ENCODE measurements around the gene TEX53. TPM values are rescaled to one million over a fixed set of nuclear protein-coding genes. Genes with fewer than 3 reads are reported as not detected.

The TEX53 gene
- polyA plus RNA-seq, 1 of the 3 experiments (the other 2 are of a cell fraction), result not detected

DNA sequence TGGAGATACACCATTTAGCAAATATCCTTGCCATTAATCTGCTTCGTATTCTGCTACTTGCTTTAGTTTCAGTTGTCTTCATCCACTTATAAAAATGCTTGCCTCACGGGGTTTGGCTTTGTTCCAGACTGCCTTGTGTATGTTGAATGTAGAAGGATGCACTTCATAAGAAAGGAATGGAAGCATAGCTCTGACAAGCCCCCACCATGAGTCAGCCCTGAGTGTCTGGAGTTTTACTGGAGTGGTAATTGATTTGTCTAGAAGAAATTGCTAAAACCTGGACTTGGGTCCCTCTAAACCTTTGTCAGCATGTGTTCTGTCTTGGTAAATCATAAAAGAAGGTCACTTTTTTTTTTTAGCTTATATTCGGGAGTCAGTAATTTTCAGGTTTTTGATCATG lies 19.8 kb upstream of the TEX53 start:
- WGBS (ENCODE audit: low lambda C conversion rate), result 2% methylated on average over 3 of the region's 3 CpGs
- POLR2A ChIA-PET, result no interaction called here
- CTCF ChIA-PET, result interaction anchor here (1.5 to 1.6 kb wide), 2 partner anchors 272 to 337 kb away, joined by 6 to 8 read pairs; no protein-coding TSS in a partner anchor
- peaks cover 0 to 19% of the 10 kb centered on the region in 2 experiments; a peak in 3 of 4 replicates for H3K4me1 ChIP-seq (ENCODE audit: control insufficient read depth in 1 of 2, insufficient read depth in 2 of 2, low read depth in 1 of 2, low read length in 1 of 2)
- H3K27ac ChIP-seq (ENCODE audit: low read depth in 2 of 2, low read length in 1 of 2), result peak overlapping the region; percentile 69 to 91; a peak in 3 of 4 replicates
- no peaks in the 10 kb centered on the region for H3K27me3 ChIP-seq (ENCODE audit: insufficient read depth)
- H3K9me3 ChIP-seq, result no peaks in the 10 kb centered on the region
- no peak overlapping the region for H2AFZ ChIP-seq (ENCODE audit: low read depth)
- no peak overlapping the region for H3K4me3 ChIP-seq (ENCODE audit: low read depth in 2 of 2, low read length in 1 of 2)
- no peaks in the 10 kb centered on the region for H3K9me2 ChIP-seq
- H3F3A ChIP-seq (replicated peaks; ENCODE audit: insufficient read depth), result peaks cover 29% of the 10 kb centered on the region
- H3K36me3 ChIP-seq (replicated peaks in 1 of 2; ENCODE audit: control insufficient read depth in 1 of 2, insufficient read depth in 2 of 2, low read length in 1 of 2), result no peaks in the 10 kb centered on the region
- no peak for DNase-seq
- peak overlapping the region; percentile 38 for H3K9ac ChIP-seq
- peak overlapping the region; percentile 59; the same call in 1 of the 2 replicates for H3K4me2 ChIP-seq
- H4K20me1 ChIP-seq (ENCODE audit: insufficient read depth), result no peaks in the 10 kb centered on the region
- H3K79me2 ChIP-seq (ENCODE audit: insufficient read depth), result no peaks in the 10 kb centered on the region
- no peak for TF ChIP-seq ELF1 (IDR thresholded peaks at IDR 0.05)
- TF ChIP-seq, protein P1, sequence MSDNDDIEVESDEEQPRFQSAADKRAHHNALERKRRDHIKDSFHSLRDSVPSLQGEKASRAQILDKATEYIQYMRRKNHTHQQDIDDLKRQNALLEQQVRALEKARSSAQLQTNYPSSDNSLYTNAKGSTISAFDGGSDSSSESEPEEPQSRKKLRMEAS (IDR thresholded peaks at IDR 0.05; ENCODE audit: low read depth), result peak; percentile 75
- TF ChIP-seq, protein P2, sequence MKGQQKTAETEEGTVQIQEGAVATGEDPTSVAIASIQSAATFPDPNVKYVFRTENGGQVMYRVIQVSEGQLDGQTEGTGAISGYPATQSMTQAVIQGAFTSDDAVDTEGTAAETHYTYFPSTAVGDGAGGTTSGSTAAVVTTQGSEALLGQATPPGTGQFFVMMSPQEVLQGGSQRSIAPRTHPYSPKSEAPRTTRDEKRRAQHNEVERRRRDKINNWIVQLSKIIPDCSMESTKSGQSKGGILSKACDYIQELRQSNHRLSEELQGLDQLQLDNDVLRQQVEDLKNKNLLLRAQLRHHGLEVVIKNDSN (IDR thresholded peaks at IDR 0.05; ENCODE audit: borderline replicate concordance, low read depth), result peak; percentile 37; the same call in 1 of the 2 replicates
- TF ChIP-seq, protein P3, sequence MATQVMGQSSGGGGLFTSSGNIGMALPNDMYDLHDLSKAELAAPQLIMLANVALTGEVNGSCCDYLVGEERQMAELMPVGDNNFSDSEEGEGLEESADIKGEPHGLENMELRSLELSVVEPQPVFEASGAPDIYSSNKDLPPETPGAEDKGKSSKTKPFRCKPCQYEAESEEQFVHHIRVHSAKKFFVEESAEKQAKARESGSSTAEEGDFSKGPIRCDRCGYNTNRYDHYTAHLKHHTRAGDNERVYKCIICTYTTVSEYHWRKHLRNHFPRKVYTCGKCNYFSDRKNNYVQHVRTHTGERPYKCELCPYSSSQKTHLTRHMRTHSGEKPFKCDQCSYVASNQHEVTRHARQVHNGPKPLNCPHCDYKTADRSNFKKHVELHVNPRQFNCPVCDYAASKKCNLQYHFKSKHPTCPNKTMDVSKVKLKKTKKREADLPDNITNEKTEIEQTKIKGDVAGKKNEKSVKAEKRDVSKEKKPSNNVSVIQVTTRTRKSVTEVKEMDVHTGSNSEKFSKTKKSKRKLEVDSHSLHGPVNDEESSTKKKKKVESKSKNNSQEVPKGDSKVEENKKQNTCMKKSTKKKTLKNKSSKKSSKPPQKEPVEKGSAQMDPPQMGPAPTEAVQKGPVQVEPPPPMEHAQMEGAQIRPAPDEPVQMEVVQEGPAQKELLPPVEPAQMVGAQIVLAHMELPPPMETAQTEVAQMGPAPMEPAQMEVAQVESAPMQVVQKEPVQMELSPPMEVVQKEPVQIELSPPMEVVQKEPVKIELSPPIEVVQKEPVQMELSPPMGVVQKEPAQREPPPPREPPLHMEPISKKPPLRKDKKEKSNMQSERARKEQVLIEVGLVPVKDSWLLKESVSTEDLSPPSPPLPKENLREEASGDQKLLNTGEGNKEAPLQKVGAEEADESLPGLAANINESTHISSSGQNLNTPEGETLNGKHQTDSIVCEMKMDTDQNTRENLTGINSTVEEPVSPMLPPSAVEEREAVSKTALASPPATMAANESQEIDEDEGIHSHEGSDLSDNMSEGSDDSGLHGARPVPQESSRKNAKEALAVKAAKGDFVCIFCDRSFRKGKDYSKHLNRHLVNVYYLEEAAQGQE (IDR thresholded peaks at IDR 0.05; ENCODE audit: low read depth, low read length), result no peak
- no peak for TF ChIP-seq NRF1 (IDR thresholded peaks at IDR 0.05; ENCODE audit: low read depth, low read length)
- TF ChIP-seq SIN3A (IDR thresholded peaks at IDR 0.05; ENCODE audit: borderline replicate concordance, low read depth, low read length), result no peak
- TF ChIP-seq YY1 (IDR thresholded peaks at IDR 0.05; ENCODE audit: low read depth), result peak; percentile 68; the same call in 1 of the 2 replicates
- no peak for TF ChIP-seq RAD21 (IDR thresholded peaks at IDR 0.05; ENCODE audit: low read length)
- TF ChIP-seq RCOR1 (IDR thresholded peaks at IDR 0.05; ENCODE audit: low read length), result no peak
- peak; percentile 94 for TF ChIP-seq TCF12 (IDR thresholded peaks at IDR 0.05)
- TF ChIP-seq NFIC (IDR thresholded peaks at IDR 0.05; ENCODE audit: borderline replicate concordance), result peak; percentile 99
- TF ChIP-seq, protein P4, sequence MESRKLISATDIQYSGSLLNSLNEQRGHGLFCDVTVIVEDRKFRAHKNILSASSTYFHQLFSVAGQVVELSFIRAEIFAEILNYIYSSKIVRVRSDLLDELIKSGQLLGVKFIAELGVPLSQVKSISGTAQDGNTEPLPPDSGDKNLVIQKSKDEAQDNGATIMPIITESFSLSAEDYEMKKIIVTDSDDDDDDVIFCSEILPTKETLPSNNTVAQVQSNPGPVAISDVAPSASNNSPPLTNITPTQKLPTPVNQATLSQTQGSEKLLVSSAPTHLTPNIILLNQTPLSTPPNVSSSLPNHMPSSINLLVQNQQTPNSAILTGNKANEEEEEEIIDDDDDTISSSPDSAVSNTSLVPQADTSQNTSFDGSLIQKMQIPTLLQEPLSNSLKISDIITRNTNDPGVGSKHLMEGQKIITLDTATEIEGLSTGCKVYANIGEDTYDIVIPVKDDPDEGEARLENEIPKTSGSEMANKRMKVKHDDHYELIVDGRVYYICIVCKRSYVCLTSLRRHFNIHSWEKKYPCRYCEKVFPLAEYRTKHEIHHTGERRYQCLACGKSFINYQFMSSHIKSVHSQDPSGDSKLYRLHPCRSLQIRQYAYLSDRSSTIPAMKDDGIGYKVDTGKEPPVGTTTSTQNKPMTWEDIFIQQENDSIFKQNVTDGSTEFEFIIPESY (IDR thresholded peaks at IDR 0.05; ENCODE audit: borderline replicate concordance, low read depth), result 0 out of 2 replicates have a peak, but pooled peaks have one; percentile 57
- no peak for TF ChIP-seq FOXJ3 (CRISPR knock-in tag; IDR thresholded peaks at IDR 0.05)
- TF ChIP-seq, protein P5, sequence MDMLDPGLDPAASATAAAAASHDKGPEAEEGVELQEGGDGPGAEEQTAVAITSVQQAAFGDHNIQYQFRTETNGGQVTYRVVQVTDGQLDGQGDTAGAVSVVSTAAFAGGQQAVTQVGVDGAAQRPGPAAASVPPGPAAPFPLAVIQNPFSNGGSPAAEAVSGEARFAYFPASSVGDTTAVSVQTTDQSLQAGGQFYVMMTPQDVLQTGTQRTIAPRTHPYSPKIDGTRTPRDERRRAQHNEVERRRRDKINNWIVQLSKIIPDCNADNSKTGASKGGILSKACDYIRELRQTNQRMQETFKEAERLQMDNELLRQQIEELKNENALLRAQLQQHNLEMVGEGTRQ (IDR thresholded peaks at IDR 0.05; ENCODE audit: borderline replicate concordance, low read depth, low read length), result no peak
- no peak for TF ChIP-seq TAF1 (IDR thresholded peaks at IDR 0.05; ENCODE audit: borderline replicate concordance, low read depth, low read length)
- peak; percentile 57; the same call in 1 of the 2 replicates for TF ChIP-seq MEF2A (IDR thresholded peaks at IDR 0.05; ENCODE audit: borderline replicate concordance, low read depth)
- TF ChIP-seq RFX5 (IDR thresholded peaks at IDR 0.05; ENCODE audit: low read length), result no peak
- TF ChIP-seq, protein P6, sequence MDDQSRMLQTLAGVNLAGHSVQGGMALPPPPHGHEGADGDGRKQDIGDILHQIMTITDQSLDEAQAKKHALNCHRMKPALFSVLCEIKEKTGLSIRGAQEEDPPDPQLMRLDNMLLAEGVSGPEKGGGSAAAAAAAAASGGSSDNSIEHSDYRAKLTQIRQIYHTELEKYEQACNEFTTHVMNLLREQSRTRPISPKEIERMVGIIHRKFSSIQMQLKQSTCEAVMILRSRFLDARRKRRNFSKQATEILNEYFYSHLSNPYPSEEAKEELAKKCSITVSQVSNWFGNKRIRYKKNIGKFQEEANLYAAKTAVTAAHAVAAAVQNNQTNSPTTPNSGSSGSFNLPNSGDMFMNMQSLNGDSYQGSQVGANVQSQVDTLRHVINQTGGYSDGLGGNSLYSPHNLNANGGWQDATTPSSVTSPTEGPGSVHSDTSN (IDR thresholded peaks at IDR 0.05), result peak; percentile 90
- no peak for TF ChIP-seq CHD2 (IDR thresholded peaks at IDR 0.05; ENCODE audit: low read length, partially characterized antibody)
- TF ChIP-seq, protein P7, sequence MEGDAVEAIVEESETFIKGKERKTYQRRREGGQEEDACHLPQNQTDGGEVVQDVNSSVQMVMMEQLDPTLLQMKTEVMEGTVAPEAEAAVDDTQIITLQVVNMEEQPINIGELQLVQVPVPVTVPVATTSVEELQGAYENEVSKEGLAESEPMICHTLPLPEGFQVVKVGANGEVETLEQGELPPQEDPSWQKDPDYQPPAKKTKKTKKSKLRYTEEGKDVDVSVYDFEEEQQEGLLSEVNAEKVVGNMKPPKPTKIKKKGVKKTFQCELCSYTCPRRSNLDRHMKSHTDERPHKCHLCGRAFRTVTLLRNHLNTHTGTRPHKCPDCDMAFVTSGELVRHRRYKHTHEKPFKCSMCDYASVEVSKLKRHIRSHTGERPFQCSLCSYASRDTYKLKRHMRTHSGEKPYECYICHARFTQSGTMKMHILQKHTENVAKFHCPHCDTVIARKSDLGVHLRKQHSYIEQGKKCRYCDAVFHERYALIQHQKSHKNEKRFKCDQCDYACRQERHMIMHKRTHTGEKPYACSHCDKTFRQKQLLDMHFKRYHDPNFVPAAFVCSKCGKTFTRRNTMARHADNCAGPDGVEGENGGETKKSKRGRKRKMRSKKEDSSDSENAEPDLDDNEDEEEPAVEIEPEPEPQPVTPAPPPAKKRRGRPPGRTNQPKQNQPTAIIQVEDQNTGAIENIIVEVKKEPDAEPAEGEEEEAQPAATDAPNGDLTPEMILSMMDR (IDR thresholded peaks at IDR 0.05), result no peak
- peak in 1 of 2 experiments; percentile 96; a peak in 2 of 4 replicates for TF ChIP-seq EP300 (IDR thresholded peaks at IDR 0.05; ENCODE audit: borderline replicate concordance in 1 of 2, low read depth in 1 of 2, low read length in 1 of 2)
- no peak for TF ChIP-seq GATA2 (CRISPR knock-in tag; IDR thresholded peaks at IDR 0.05)
- peak; percentile 98 for TF ChIP-seq JUND (IDR thresholded peaks at IDR 0.05)
- peak; percentile 76; the same call in 1 of the 2 replicates for TF ChIP-seq RXRA (IDR thresholded peaks at IDR 0.05; ENCODE audit: borderline replicate concordance, low read depth)
